ENCODE measurements around the gene SORCS1.

SORCS1 gene

DNA sequence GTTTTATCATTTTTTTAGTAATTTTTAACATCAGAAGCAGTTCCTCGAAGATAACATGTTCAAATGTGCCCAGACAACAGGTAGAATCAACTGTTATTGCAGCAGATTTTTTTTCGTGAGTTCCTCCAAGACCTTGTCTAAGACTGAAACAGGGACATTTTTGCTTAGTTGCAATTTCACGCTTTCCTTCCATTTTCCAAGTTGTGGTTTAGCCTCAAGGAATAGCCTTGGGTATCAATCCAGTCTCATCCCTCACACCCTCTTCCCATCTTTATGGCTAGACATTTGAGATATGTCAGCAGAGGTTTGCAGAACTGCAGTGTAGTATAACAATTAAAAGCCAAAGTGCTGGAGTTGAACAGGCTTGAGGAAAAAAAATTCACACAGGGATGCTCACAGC lies 152.5 kb downstream of the SORCS1 start:
- Mint-ChIP-seq H3K36me3 (ENCODE audit: low read depth) (no peaks in the 10 kb centered on the region), H3K9me3 (peaks cover 7% of the 10 kb centered on the region), H3K27me3 (peaks cover 2% of the 10 kb centered on the region), H3K27ac (no peak overlapping the region), H3K4me3 (no peak overlapping the region), H3K4me1 (ENCODE audit: low read depth) (peaks cover 8% of the 10 kb centered on the region)
- intact Hi-C loops (cut with micrococcal nuclease), result loop anchor here (1.0 to 10.0 kb wide), 4 partner anchors 150 to 803 kb away; no protein-coding TSS in a partner anchor

DNA sequence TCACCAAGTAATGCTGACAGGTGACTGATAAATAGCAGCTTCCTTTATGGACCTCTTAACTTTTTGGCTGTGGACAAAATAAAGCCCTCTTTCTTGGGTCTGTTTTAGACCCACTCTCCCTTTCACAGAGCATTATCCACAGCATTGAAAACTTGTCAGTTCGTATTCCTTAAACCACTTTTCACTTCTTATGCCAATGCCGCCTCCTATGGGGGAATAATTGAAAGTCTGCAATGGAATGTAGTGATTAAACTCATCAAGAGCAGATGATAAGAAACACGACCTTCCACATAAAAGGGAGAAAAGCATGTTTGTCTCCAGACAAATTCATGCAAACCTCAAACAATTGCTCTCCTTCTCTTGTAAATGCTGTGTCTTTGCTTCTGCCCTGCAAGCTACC lies 153.4 kb downstream of the SORCS1 start:
- H3K4me1 Mint-ChIP-seq (ENCODE audit: low read depth), result peaks cover 8% of the 10 kb centered on the region

DNA sequence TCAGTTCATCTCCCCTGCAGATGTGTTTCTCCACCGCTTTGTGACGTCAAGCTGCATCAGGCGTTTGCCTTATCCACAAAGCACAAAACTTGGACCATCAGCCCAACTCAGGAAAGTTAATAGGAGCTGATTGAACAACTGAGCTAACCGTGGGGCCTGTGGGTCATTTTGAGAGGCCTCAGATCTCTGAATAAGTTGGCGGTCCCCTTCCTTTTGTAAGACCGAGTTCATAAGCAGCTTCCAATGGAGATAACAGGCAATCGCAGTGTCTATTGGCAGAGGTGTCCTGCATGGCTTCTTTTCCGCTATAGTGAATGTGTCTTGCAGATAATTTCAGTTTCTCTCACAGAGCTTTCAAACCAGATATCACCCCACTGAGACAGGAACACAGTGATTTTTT lies 154.0 kb downstream of the SORCS1 start:
- intact Hi-C loops (cut with micrococcal nuclease), result loop anchor here (2.0 to 10.0 kb wide), 3 partner anchors 148 to 804 kb away; no protein-coding TSS in a partner anchor
- H3K4me1 Mint-ChIP-seq (ENCODE audit: low read depth), result peaks cover 8% of the 10 kb centered on the region
- no peak overlapping the region for H3K4me3 Mint-ChIP-seq
- no peak overlapping the region for H3K27ac Mint-ChIP-seq
- H3K36me3 Mint-ChIP-seq (ENCODE audit: low read depth), result no peaks in the 10 kb centered on the region
- H3K9me3 Mint-ChIP-seq, result peaks cover 9% of the 10 kb centered on the region
- H3K27me3 Mint-ChIP-seq, result peaks cover 2% of the 10 kb centered on the region

More for the DNA sequence above, 153.4 kb downstream of the SORCS1 start:
- H3K36me3 Mint-ChIP-seq (ENCODE audit: low read depth), result no peaks in the 10 kb centered on the region
- H3K4me3 Mint-ChIP-seq, result no peak overlapping the region
- peaks cover 2% of the 10 kb centered on the region for H3K27me3 Mint-ChIP-seq
- H3K27ac Mint-ChIP-seq, result no peak overlapping the region
- intact Hi-C loops (cut with micrococcal nuclease), result loop anchor here (1.0 to 10.0 kb wide), 4 partner anchors 149 to 804 kb away; no protein-coding TSS in a partner anchor
- peaks cover 9% of the 10 kb centered on the region for H3K9me3 Mint-ChIP-seq

DNA sequence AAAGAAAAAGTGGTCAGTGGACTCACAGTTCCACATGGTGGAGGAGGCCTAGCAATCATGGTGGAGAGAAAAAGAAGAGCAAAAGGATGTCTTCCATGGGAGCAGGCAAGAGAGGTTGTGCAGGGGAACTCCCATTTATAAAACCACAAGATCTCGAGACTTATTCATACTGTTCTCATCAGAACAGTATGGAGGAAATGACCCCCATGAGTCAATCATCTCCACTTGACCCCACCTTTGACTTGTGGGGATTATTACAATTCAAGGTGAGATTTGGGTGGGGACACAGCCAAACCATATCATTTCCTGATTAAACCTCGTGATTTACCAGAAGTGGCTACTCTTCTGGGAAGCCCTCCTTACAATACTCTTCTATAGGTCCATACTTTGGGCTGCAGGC lies 160.1 kb downstream of the SORCS1 start:
- peak overlapping the region; percentile 54 for H3K27ac Mint-ChIP-seq
- peaks cover 15% of the 10 kb centered on the region for H3K9me3 Mint-ChIP-seq
- H3K4me3 Mint-ChIP-seq, result no peak overlapping the region
- H3K4me1 Mint-ChIP-seq (ENCODE audit: low read depth), result peaks cover 28% of the 10 kb centered on the region
- H3K27me3 Mint-ChIP-seq, result peaks cover 4% of the 10 kb centered on the region
- intact Hi-C loops (cut with micrococcal nuclease), result no loop called here
- no peaks in the 10 kb centered on the region for H3K36me3 Mint-ChIP-seq (ENCODE audit: low read depth)

GRCh38 chr10:107002068-107002467 lies 162.4 kb downstream of the SORCS1 start:
- H3K4me3 Mint-ChIP-seq, result no peak overlapping the region
- intact Hi-C loops (cut with micrococcal nuclease), result no loop called here
- peaks cover 9% of the 10 kb centered on the region for H3K9me3 Mint-ChIP-seq
- no peak overlapping the region for H3K27ac Mint-ChIP-seq
- H3K27me3 Mint-ChIP-seq, result peaks cover 4% of the 10 kb centered on the region
- H3K36me3 Mint-ChIP-seq (ENCODE audit: low read depth), result no peaks in the 10 kb centered on the region
- H3K4me1 Mint-ChIP-seq (ENCODE audit: low read depth), result peaks cover 51% of the 10 kb centered on the region

DNA sequence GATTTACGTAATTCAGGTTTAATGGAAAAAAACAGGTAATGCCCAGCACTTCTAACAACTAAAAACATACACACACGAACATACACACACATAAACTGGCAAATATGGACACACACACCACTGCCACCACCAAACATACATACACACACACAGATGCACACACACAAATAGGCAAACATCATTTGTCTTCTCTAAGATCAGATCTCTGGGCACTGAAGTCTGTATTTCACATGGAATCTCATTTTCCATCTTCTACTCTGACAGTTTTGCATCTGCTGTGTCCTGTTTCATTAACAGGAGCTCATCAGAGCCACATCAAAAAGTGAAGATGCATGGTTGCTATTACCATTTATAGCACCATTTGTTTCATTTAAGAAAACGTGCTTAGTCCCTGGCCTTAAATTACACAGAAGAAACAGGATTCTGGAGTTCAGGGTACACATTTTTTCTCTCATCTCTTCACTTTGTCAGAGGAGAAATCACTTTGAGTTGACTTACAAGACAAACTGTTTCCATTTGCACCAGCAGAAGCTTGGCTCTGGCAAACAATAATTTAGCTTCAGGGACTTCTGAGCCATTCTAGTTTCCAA lies 165.3 kb downstream of the SORCS1 start:
- peaks cover 6% of the 10 kb centered on the region for H3K9me3 Mint-ChIP-seq
- peak overlapping the region; percentile 81 for H3K27ac Mint-ChIP-seq
- intact Hi-C loops (cut with micrococcal nuclease), result loop anchor here (5.0 kb wide), 3 partner anchors 42 to 202 kb away; no protein-coding TSS in a partner anchor
- peaks cover 4% of the 10 kb centered on the region for H3K27me3 Mint-ChIP-seq
- no peaks in the 10 kb centered on the region for H3K36me3 Mint-ChIP-seq (ENCODE audit: low read depth)
- peak overlapping the region; percentile 62 for H3K4me3 Mint-ChIP-seq
- peaks cover 68% of the 10 kb centered on the region for H3K4me1 Mint-ChIP-seq (ENCODE audit: low read depth)

GRCh38 chr10:106997721-106998120 lies 166.8 kb downstream of the SORCS1 start:
- Mint-ChIP-seq H3K9me3 (peaks cover 6% of the 10 kb centered on the region), H3K4me3 (peak overlapping the region; percentile 32), H3K4me1 (ENCODE audit: low read depth) (peaks cover 59% of the 10 kb centered on the region), H3K27ac (peak overlapping the region; percentile 81), H3K36me3 (ENCODE audit: low read depth) (no peaks in the 10 kb centered on the region), H3K27me3 (peaks cover 4% of the 10 kb centered on the region)
- intact Hi-C loops (cut with micrococcal nuclease), result loop anchor here (2.0 to 5.0 kb wide), 4 partner anchors 40 to 200 kb away; no protein-coding TSS in a partner anchor

- Mint-ChIP-seq H3K27me3 (peaks cover 4% of the 10 kb centered on the region), H3K36me3 (ENCODE audit: low read depth) (no peaks in the 10 kb centered on the region), H3K4me1 (ENCODE audit: low read depth) (peaks cover 68% of the 10 kb centered on the region), H3K4me3 (no peak overlapping the region), H3K27ac (no peak overlapping the region), H3K9me3 (peaks cover 6% of the 10 kb centered on the region)
- intact Hi-C loops (cut with micrococcal nuclease), result loop anchor here (2.0 to 5.0 kb wide), 4 partner anchors 39 to 199 kb away; no protein-coding TSS in a partner anchor
Observed at GRCh38 chr10:106996510-106996909, 168.0 kb downstream of the SORCS1 start.

GRCh38 chr10:106992055-106992454 lies 172.5 kb downstream of the SORCS1 start:
- intact Hi-C loops (cut with micrococcal nuclease), result no loop called here

DNA sequence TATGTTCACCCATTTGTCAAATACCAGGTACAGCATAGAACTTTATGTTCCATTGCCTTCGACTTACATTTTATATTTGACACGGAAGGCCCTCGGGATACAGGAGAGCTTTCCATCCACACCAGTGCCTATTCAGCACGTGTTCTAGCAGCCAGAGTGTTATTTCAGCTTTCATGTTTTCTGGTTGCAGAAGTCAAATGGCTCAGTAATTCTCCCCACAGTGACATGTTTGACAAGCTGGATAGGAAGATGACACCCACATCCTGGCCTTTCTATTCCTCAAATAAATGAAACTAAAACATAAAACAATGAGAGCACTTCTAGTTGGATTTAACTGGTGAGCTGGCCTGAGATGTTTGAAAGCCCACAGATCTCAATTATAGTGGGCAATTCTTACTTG lies 173.4 kb downstream of the SORCS1 start:
- no peaks in the 10 kb centered on the region for H3K27me3 Mint-ChIP-seq
- intact Hi-C loops (cut with micrococcal nuclease), result no loop called here
- H3K36me3 Mint-ChIP-seq (ENCODE audit: low read depth), result no peaks in the 10 kb centered on the region
- H3K9me3 Mint-ChIP-seq, result no peaks in the 10 kb centered on the region
- H3K27ac Mint-ChIP-seq, result peak overlapping the region; percentile 78
- H3K4me3 Mint-ChIP-seq, result no peak overlapping the region
- peaks cover 32% of the 10 kb centered on the region for H3K4me1 Mint-ChIP-seq (ENCODE audit: low read depth)

More at GRCh38 chr10:106992055-106992454, 172.5 kb downstream of the SORCS1 start:
- Mint-ChIP-seq H3K4me3 (no peak overlapping the region), H3K9me3 (no peaks in the 10 kb centered on the region), H3K4me1 (ENCODE audit: low read depth) (peaks cover 42% of the 10 kb centered on the region), H3K27ac (peak overlapping the region; percentile 78), H3K27me3 (no peaks in the 10 kb centered on the region), H3K36me3 (ENCODE audit: low read depth) (no peaks in the 10 kb centered on the region)

DNA sequence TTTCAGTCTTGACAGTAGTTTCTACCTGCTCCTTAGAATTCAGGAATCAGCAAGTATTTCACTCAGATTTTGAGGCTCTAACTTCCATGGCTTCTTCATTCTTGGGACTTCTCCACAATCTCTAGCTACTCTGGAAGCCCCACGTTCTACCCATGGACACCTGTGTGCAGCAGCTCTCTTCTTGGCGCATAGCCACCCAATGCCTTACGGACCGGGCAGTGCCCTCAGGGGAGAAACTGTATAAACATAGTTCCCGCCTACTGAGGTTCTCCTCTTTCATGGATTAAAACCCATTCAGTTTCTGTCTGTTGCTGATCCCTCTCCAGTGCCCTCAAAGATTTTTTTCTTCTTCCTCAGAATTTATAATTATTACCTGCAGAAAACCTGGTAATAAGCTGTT lies 177.1 kb downstream of the SORCS1 start:
- no peaks in the 10 kb centered on the region for H3K36me3 Mint-ChIP-seq (ENCODE audit: low read depth)
- H3K27me3 Mint-ChIP-seq, result no peaks in the 10 kb centered on the region
- H3K4me1 Mint-ChIP-seq (ENCODE audit: low read depth), result peaks cover 21% of the 10 kb centered on the region
- H3K4me3 Mint-ChIP-seq, result no peak overlapping the region
- no peaks in the 10 kb centered on the region for H3K9me3 Mint-ChIP-seq
- H3K27ac Mint-ChIP-seq, result no peak overlapping the region
- intact Hi-C loops (cut with micrococcal nuclease), result no loop called here

GRCh38 chr10:106982268-106982667 lies 182.2 kb downstream of the SORCS1 start:
- intact Hi-C loops (cut with micrococcal nuclease), result no loop called here
- Mint-ChIP-seq H3K36me3 (ENCODE audit: low read depth) (no peaks in the 10 kb centered on the region), H3K4me3 (no peak overlapping the region), H3K27me3 (no peaks in the 10 kb centered on the region), H3K4me1 (ENCODE audit: low read depth) (peaks cover 19% of the 10 kb centered on the region), H3K9me3 (no peaks in the 10 kb centered on the region), H3K27ac (no peak overlapping the region)

- Mint-ChIP-seq H3K4me1 (ENCODE audit: low read depth) (peaks cover 19% of the 10 kb centered on the region), H3K36me3 (ENCODE audit: low read depth) (no peaks in the 10 kb centered on the region), H3K27ac (no peak overlapping the region), H3K9me3 (no peaks in the 10 kb centered on the region), H3K27me3 (no peaks in the 10 kb centered on the region), H3K4me3 (no peak overlapping the region)
- intact Hi-C loops (cut with micrococcal nuclease), result no loop called here
Observed at GRCh38 chr10:106981452-106982075, 182.9 kb downstream of the SORCS1 start.
